GM15510 (cell line): ENCODE data around the gene SEC62.

Experiments used
- POLR2A ChIP-seq: IDR thresholded peaks from 3 replicates; pipeline ENCODE4 v1.6.1; 2011; ENCODE audit warnings: borderline replicate concordance; ENCODE audit not compliant: insufficient read length; ENCODE audit errors: extremely low read depth

Gene SEC62

DNA sequence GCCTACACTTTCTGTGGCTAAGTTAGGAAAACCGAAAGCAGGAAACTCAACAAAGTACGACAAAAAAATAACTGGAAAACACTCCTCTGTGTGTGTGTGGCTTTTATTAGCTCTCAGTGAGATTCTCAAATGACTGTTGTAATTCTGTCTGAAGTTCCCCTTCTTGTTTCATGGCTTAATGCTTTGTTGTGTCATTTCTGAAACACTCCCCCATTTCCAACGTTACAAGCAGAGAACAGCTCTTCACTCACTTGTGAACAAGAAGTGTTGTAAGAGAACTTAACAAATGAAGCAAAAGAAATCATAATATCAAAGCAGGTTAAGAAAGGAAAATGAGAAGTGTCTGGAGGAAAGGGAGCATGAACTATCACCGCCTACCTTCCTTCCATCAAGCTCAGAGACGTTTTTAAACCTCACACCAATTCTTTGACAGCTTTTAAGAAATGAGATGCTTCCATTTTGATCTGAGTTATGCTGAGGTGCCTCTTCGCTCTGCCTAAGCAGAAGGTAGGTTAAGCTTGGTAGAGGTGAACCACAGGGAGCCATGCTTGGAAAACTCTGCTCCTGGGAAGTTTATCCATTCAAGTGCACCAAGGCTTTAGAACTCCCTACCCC is 12.4 kb upstream of the SEC62 start:
- TF ChIP-seq POLR2A, result no peak

DNA sequence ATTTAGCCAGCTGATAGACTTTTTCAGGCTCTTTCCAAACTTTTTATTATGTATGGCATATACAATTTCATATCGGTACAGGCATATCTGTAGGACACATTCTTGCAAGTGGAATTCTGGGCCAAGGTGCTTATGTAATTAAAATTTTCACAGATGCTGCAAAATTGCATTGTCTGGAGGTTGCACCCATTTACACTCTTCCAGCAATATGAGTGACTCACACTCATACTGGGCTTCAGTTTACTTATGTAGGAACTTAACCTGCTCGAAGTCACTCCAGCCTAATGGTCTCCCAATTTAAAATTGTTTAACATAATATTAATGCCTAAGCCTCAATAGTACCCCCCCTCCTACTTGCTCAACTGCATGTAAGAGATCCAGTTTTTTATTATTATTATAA is 11.2 kb upstream of the SEC62 start:
- no peak for TF ChIP-seq POLR2A

DNA sequence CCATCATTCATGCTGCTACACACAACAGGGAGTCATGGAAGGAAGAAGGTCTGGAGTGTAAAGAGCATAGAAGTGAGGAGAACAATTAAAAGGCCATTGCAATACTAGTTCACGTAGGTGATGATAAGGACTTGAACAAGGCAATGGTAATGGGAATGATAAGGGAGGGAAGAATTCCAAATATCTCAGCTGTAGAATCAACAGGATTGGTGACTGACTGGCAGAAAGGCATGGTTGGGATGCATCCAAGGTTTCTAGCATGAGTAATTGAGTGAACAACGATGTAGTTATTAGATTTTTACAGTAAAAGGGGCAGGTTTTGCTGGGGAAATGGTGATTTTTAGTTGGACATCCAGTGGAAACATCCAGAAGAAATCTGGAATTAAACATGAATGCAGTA is 2.4 kb upstream of the SEC62 start:
- TF ChIP-seq POLR2A, result no peak

DNA sequence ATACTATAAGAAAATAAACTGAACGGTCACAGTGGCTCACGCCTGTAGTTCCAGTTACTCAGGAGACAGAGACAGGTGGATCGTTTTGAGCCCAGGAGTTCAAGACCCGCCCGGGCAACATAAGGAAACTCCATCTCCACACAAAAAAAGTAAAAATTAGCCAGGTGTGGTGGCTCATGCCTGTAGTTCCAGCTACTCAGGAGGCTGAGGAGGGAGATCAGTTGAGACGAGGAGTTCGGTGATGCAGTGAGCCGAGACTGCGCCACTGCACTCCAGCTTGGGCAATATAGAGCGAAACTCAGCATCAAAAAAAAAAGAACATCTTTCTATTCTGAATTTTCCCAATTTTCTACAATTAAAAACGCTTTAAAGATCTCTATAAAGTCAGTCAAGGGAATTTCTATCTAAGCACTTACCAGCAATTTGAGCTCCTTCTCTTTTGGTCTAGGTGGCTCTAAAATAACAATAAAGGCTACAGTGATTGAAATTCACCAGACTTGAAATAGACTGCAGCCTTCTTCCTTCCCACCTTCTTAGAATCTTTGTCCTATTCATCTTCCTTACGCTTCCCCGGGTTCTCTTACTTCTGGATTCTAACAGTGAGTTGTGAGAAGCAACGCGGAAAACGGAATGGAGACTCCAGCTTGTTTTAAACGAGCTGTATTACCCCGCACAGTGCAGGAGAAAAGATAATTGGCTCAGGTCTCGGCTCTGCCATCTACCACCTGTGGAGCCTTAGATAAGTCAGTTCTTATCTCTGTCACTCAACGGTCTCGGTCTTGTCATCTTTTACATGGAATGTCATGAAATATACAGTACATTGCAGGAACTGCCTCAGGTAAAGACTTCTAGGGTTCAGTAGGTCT is 812 bp upstream of the SEC62 start:
- no peak for TF ChIP-seq POLR2A

DNA sequence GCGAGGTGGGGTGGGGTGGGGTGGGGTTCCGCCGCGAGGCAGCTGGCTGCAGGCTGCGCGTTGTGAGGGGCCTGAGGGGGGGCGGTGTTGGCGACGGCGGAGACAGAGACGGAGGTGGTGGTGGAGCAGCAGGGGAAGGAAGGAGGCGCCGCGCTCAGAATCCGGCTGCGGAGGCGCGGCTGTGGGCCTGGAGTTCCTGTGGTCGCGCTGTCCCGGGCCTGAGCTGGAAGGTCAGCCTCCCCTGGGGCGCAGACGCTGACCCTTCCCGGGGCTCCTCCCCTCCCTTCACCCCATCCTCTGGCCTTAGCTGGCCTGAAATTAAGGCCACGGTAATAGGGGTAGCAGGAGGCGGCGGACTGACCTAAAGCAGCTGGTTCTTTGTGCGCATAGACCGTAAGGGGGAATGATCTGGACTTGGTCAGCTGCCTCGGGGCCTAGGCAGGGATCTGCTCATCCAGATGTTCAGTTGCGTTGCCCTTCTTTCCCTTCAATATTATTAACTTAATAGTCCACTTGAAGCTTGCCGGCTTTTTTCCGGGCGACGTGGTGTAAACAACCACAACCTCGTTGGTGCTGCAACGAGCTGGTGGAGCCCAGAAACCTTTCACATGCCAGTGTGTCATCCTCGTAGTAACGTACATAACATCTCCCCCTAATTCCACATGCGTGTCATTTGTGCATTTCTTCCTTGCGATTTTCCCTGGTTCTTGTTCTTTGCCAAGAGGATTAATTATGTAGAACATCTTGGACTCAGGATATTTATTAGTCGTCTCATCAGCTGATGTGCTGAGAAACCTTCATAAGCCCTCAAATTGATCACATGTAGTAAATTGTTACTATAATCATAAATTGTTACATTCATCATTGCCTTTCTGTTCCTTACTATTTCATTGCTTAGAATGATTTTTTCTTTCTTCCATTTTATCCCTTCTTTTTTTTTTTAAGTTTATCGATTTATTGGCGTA is 626 bp downstream of the SEC62 start:
- no peak for TF ChIP-seq POLR2A

DNA sequence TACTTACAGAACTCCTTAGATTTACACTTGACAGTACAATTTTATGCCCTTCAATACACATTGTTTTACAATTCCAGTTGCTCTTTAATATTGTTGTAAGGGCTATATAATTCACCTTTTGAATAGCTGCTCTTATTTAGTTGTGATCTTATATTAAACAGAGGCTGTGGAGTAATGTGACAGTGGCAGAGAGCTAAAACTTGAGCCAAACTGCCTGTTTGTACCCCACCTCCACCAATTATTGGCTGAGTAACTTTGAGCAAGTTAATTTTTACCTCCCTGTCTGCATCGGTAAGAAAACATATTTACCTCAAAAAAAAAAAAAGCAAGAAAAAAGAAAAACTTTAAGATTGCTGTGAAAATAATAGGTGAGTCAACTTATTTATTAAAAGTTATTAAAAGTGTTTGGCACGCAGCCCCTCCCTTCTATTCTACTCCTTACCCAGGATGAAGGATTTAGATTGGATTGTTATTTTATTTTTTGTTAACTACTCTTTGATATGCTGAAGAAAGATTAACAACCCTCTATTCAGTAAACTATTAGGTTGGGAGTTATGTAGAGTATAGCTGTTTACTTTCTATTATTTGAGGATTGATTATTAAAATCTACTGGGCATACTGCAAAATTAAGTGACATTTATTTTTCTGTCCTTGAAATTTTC is 1.7 kb downstream of the SEC62 start:
- TF ChIP-seq POLR2A, result no peak

DNA sequence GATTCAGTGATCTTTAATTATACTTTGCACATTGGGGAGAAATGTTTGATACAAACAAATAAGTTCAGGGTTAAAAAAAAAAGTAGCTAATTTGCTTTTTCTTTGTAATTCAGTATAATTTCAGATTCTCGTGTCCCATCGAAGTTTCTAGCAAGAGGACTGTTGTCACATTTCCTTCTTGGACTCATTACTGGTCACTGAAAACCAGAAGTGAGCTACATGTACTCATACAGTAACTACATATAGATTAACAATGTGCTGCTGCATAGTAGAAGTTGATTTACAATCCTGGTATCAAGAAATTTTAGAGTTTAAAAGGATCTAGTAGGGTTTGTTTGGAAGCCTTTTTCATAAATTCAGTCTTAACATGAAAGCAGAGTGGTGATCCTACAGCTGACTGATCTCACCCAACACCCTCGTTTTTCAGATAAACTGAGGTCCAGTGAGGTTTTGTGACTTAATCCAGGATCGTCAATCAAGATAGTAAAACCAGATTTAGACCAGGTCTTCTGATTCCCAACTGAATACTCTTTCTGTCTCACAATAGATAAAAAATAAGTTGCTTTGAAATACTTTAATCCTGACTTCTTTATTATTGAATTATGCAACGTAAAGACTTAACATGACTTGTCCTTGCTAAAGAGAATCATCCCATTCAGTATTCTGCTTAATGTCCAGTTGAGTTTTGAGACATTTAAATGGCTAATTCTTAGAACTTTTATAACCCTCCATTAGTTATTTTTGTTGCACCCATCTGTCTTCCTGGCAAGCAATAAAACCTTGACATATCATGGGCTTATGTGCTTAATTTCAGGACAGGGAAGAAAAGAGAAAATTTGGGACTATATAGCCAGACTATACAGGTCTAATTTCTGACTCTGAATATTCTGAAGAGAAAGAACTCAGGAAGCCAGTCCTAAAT is 2.8 kb downstream of the SEC62 start:
- no peak for TF ChIP-seq POLR2A

GRCh38 chr3:169970847-169971246 is 4.2 kb downstream of the SEC62 start:
- no peak for TF ChIP-seq POLR2A

DNA sequence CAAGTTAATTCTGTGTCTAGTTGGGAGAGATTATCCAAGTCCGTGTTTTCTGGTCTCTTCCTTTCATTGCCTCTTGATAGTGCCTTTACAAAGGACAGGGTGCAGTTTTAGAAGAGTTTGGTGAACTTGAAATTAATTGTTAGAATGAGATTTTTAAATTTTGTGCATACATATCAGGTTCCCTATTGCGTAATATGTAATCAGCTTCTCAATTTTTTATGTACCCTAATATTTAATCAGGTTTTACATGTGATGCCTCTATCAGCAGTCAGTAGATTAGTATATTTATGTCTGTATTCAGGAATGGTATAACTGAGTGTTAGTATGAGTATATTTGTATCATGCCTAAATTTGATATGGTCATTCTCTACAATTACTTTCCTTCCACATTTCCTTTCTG is 4.9 kb downstream of the SEC62 start:
- TF ChIP-seq POLR2A, result no peak

DNA sequence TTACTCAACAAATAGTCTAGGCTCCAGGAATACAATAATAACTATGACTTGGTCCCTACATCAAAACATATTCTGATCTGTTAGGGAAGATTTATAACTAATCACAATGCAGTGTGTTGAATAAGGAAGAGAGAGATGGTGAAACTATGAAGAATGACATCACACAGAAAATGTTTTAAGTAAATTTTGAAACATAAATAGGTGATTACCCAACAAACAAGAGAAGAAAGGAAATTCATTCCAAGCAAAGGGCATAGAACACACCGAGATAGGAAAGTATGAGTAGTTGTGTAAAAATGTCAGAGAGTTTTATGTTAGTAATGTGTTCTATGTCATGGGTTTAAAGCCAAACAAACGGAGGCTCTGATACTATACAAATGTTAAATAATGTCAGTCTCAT is 13.4 kb downstream of the SEC62 start:
- TF ChIP-seq POLR2A, result no peak

DNA sequence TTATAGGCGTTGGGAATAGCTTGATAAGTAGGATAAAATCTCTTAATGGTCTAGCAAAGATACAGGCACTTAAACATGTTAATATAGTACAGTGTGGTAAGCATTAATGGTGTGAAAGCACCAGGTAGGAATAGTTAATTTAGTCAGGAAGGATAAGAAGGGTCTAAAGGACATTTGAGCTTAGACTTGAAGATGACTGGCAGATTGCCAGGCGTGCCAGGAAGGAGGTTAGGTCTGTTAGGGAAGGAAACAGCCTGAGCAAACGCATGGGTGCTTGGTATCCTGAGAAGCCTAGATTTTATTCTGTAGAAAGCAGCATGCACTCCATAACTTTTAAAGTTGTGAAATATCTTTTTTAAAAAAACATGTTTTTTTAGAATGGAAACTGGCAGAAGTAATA is 17.7 kb downstream of the SEC62 start:
- TF ChIP-seq POLR2A, result no peak

DNA sequence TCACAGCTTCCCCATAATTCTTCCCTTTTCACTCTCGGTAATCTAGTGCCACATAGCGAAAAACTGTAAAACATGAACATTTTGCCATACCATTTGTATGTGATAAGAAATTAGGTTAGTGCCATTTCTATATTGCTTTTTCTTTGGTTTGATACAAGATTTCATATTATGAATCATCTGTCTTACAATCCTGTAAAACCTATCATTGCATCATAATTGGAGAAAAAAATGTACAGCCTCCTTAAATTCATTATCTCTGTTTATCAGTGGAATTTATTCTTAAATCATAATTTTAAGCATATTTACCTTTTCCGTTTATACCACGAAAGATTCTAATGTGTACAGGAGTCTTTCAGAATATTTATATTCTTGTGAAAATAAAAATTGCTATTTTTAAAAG is 23.8 kb downstream of the SEC62 start:
- TF ChIP-seq POLR2A, result no peak

DNA sequence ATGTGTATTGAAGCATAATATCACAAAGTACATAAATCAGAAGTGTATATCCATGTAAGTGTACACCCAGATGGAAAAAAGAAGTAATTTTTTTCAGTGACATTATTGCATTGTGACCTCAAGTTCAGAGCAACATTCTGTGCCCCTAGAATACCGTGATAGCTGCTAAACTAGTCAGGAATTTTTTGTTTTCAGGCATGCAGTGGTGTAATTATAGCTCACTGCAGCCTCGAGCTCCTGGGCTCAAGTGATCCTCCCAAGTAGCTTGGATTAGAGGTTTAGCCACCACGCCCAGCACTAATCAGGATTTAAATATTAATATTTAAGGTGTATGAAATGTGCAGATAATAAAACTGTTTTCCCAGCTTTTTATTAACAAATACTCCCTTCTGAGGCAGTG is 25.5 kb downstream of the SEC62 start:
- TF ChIP-seq POLR2A, result no peak

GRCh38 chr3:169992781-169993180 is 26.2 kb downstream of the SEC62 start:
- no peak for TF ChIP-seq POLR2A
